Esophagus squamous epithelium (tissue), 4 donors: Measurements from ENCODE around the gene IL1RAPL2.

Source experiments
- CTCF ChIP-seq, 6 experiments: fragments of 450-650 bp in 4 of 6; fragments of 200-600 bp in 2 of 6; sonication (generic) in 2 of 6; IDR thresholded peaks; one replicate each; pipeline ENCODE4 v1.5.1; 2016 to 2019; ENCODE audit warnings: antibody characterized with exemption in 6 of 6, mild to moderate bottlenecking in 4 of 6, moderate library complexity in 4 of 6
- POLR2A ChIP-seq, 4 donors: fragments of 450-650 bp; IDR thresholded peaks; one replicate each; pipeline ENCODE4 v1.6.1; 2017; ENCODE audit warnings: antibody characterized with exemption in 4 of 4, mild to moderate bottlenecking in 4 of 4, moderate library complexity in 3 of 4

- TF ChIP-seq CTCF (IDR thresholded peaks at IDR 0.05) (no peak), POLR2A (IDR thresholded peaks at IDR 0.05) (no peak)
Observed at GRCh38 chrX:105527759-105528158, 961.8 kb downstream of the IL1RAPL2 start.
